ENCODE data around the gene NAV2. TPM values are rescaled to one million over a fixed set of nuclear protein-coding genes. Genes with fewer than 3 reads are reported as not detected.

The NAV2 gene
- total RNA-seq, 1 donor from 2014 or later: 10.3 TPM

GRCh38 chr11:20011307-20011951 is 298.8 kb downstream of the NAV2 start:
- DNase-seq (no peak), ATAC-seq (ENCODE audit: low read depth) (no peak)
- intact Hi-C loops (cut with micrococcal nuclease): no loop called here
- Mint-ChIP-seq H3K9me3 (no peaks in the 10 kb centered on the region), H3K4me3 (no peak overlapping the region), H3K4me1 (no peaks in the 10 kb centered on the region), H3K36me3 (ENCODE audit: low read depth) (no peaks in the 10 kb centered on the region), H3K27ac (no peak overlapping the region), H3K27me3 (no peaks in the 10 kb centered on the region)
- CTCF ChIA-PET: no interaction called here
- TF ChIP-seq CTCF (IDR thresholded peaks at IDR 0.05): no peak
- POLR2A ChIA-PET: no interaction called here

GRCh38 chr11:20013346-20014066 is 300.9 kb downstream of the NAV2 start:
- Mint-ChIP-seq H3K9me3 (no peaks in the 10 kb centered on the region), H3K27ac (no peak overlapping the region), H3K4me3 (no peak overlapping the region), H3K4me1 (no peaks in the 10 kb centered on the region), H3K27me3 (no peaks in the 10 kb centered on the region), H3K36me3 (ENCODE audit: low read depth) (no peaks in the 10 kb centered on the region)
- POLR2A ChIA-PET: no interaction called here
- DNase-seq (no peak), ATAC-seq (ENCODE audit: low read depth) (no peak)
- intact Hi-C loops (cut with micrococcal nuclease): no loop called here
- no peak for TF ChIP-seq CTCF (IDR thresholded peaks at IDR 0.05)
- CTCF ChIA-PET: interaction anchor here (0.6 kb wide), 1 partner anchor 177 kb away, joined by 3 read pairs; no protein-coding TSS in a partner anchor

GRCh38 chr11:20014067-20014402 is 301.4 kb downstream of the NAV2 start:
- no peaks in the 10 kb centered on the region for H3K27me3 Mint-ChIP-seq
- no peak overlapping the region for H3K27ac Mint-ChIP-seq
- H3K36me3 Mint-ChIP-seq (ENCODE audit: low read depth): no peaks in the 10 kb centered on the region
- intact Hi-C loops (cut with micrococcal nuclease): no loop called here
- ChIA-PET CTCF (no interaction called here), POLR2A (no interaction called here)
- DNase-seq: no peak
- no peak for ATAC-seq (ENCODE audit: low read depth)
- no peak for TF ChIP-seq CTCF (IDR thresholded peaks at IDR 0.05)
- no peak overlapping the region for H3K4me3 Mint-ChIP-seq
- no peaks in the 10 kb centered on the region for H3K4me1 Mint-ChIP-seq
- H3K9me3 Mint-ChIP-seq: no peaks in the 10 kb centered on the region

GRCh38 chr11:20015101-20015500 is 302.5 kb downstream of the NAV2 start:
- Mint-ChIP-seq H3K27me3 (no peaks in the 10 kb centered on the region), H3K36me3 (ENCODE audit: low read depth) (no peaks in the 10 kb centered on the region), H3K9me3 (no peaks in the 10 kb centered on the region), H3K4me1 (no peaks in the 10 kb centered on the region), H3K4me3 (no peak overlapping the region), H3K27ac (no peak overlapping the region)
- intact Hi-C loops (cut with micrococcal nuclease): no loop called here
- DNase-seq (no peak), ATAC-seq (ENCODE audit: low read depth) (no peak)
- POLR2A ChIA-PET: no interaction called here
- no peak for TF ChIP-seq CTCF (IDR thresholded peaks at IDR 0.05)
- CTCF ChIA-PET: no interaction called here

- intact Hi-C loops (cut with micrococcal nuclease): no loop called here
- ChIA-PET CTCF (no interaction called here), POLR2A (no interaction called here)
- no peak overlapping the region for H3K27ac Mint-ChIP-seq
- no peak overlapping the region for H3K4me3 Mint-ChIP-seq
- ATAC-seq (ENCODE audit: low read depth) (no peak), DNase-seq (no peak)
- TF ChIP-seq CTCF (IDR thresholded peaks at IDR 0.05): no peak
- no peaks in the 10 kb centered on the region for H3K4me1 Mint-ChIP-seq
- H3K27me3 Mint-ChIP-seq: no peaks in the 10 kb centered on the region
- no peaks in the 10 kb centered on the region for H3K36me3 Mint-ChIP-seq (ENCODE audit: low read depth)
- no peaks in the 10 kb centered on the region for H3K9me3 Mint-ChIP-seq
Measured at GRCh38 chr11:20015529-20016427, 303.1 kb downstream of the NAV2 start.

Data from activated B cell treated with CpG ODN at 0.5 μM for 24 hours (primary cell).